Measurements from ENCODE around the gene AUP1. TPM values are rescaled to one million over a fixed set of nuclear protein-coding genes. Genes with fewer than 3 reads are reported as not detected.

AUP1 gene
- total RNA-seq, 1 experiment from 2014 or later = 91.5 TPM

DNA sequence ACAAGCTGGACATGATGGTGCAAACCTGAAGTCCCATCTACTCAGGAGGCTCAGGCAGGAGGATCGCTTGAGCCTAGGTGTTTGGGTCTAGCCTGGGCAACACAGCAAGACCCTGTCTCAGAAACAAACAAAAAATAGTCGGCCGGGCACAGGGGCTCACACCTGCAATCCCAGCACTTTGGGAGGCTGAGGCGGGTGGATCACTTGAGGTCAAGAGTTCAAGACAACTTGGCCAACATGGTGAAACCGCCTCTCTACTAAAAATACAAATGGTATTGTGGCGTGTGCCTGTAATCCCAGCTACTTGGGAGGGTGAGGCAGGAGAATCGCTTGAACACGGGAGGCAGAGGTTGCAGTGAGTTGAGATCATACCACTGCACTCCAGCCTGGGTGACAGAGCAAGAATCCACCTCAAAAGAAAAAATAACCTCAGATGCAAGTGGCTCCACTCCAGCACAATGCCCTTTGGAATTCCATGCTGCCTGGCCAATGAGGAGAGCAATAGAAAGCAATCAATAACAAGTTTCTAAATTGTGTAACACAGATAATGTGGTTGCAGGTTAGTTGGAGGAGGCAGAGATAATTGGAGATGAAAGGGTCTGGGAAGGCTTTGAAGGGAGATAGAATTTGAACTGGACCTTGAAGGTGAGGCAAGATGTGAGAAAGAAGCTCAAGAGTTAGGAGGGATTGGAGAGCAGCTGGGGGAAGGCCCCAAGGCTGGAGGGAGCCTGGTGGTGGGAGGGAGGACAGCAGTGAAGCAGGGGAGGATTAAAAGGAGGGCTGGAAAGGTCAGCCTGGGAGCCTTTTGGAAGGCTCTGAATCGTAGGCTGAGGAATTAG, 40.6 kb downstream of the AUP1 start:
- H4K20me1 ChIP-seq (ENCODE audit: control insufficient read depth, insufficient read depth, insufficient read length) = no peaks in the 10 kb centered on the region
- no peak overlapping the region for H4K8ac ChIP-seq (replicated peaks; ENCODE audit: insufficient read length, low read depth, low read length)
- no peak overlapping the region for H4K5ac ChIP-seq (ENCODE audit: insufficient read length, low read depth, low read length)
- no peaks in the 10 kb centered on the region for H3K79me1 ChIP-seq (ENCODE audit: insufficient read depth, low read depth, low read length, poor library complexity, severe bottlenecking)
- H3K9ac ChIP-seq (ENCODE audit: extremely low read depth, insufficient read length, low read length) = no peak overlapping the region
- no peak overlapping the region for H3K27ac Mint-ChIP-seq
- no peak overlapping the region for H3K14ac ChIP-seq (ENCODE audit: insufficient read depth, low read length)
- H3K27me3 ChIP-seq (ENCODE audit: insufficient read depth, low read length) = no peaks in the 10 kb centered on the region
- H3K9me3 ChIP-seq (ENCODE audit: control insufficient read depth, low read depth, low read length) = no peaks in the 10 kb centered on the region
- no peaks in the 10 kb centered on the region for H3K4me1 ChIP-seq (ENCODE audit: insufficient read depth, low read length)
- DNase-seq = no peak
- no peaks in the 10 kb centered on the region for H3K4me1 Mint-ChIP-seq
- H3K27ac ChIP-seq (ENCODE audit: insufficient read length, low read depth, low read length) = no peak overlapping the region
- H3K79me2 ChIP-seq (ENCODE audit: insufficient read depth, low read length) = no peaks in the 10 kb centered on the region
- no peak overlapping the region for H4K91ac ChIP-seq (ENCODE audit: insufficient read length, low read depth, low read length)
- H3K27me3 Mint-ChIP-seq (ENCODE audit: low read depth) = no peaks in the 10 kb centered on the region; the same call in 1 of the 2 replicates
- H3K4ac ChIP-seq (ENCODE audit: low read depth, low read length) = no peak overlapping the region
- no peak overlapping the region for H3K18ac ChIP-seq (ENCODE audit: insufficient read length, low read depth, low read length)
- H2BK15ac ChIP-seq (ENCODE audit: low read depth, low read length) = no peak overlapping the region
- H2BK5ac ChIP-seq (ENCODE audit: insufficient read length, low read length) = no peak overlapping the region
- no peak overlapping the region for H3K4me3 Mint-ChIP-seq
- no peak overlapping the region for H3K23ac ChIP-seq (ENCODE audit: insufficient read length, low read depth, low read length)
- no peak overlapping the region for H2BK12ac ChIP-seq (ENCODE audit: insufficient read length, low read depth, low read length)
- H3K4me2 ChIP-seq (ENCODE audit: insufficient read depth, insufficient read length, low read length) = no peak overlapping the region
- no peak overlapping the region for H3T11ph ChIP-seq (ENCODE audit: low read length)
- no peak for TF ChIP-seq CTCF (conservative IDR thresholded peaks at IDR 0.05)
- no peak overlapping the region for H2AK5ac ChIP-seq (ENCODE audit: insufficient read length, low read length)
- no peaks in the 10 kb centered on the region for H3K9me3 Mint-ChIP-seq
- no peak overlapping the region for H3K56ac ChIP-seq (ENCODE audit: insufficient read length, low read depth, low read length)
- H2BK120ac ChIP-seq (ENCODE audit: low read depth, low read length, poor library complexity, severe bottlenecking) = no peak overlapping the region
- H2AFZ ChIP-seq (ENCODE audit: low read length) = no peak overlapping the region
- WGBS (ENCODE audit: extremely low coverage, insufficient read length, low lambda C conversion rate) = no CpG with 5 or more reads among the region's 9 CpGs
- H3K36me3 Mint-ChIP-seq (ENCODE audit: insufficient read depth in 1 of 3, low read depth in 3 of 3) = peaks cover 24 to 64% (median 59%) of the 10 kb centered on the region in 3 experiments
- no peaks in the 10 kb centered on the region for H3K23me2 ChIP-seq (ENCODE audit: insufficient read length, low read depth, low read length, poor library complexity, severe bottlenecking)
- H2BK20ac ChIP-seq (ENCODE audit: low read depth, low read length, poor library complexity, severe bottlenecking) = no peak overlapping the region

All from H9 (cell line).